ENCODE data around the gene PDE6C. TPM values are rescaled to one million over a fixed set of nuclear protein-coding genes. Genes with fewer than 3 reads are reported as not detected.

The PDE6C gene
- total RNA-seq, 1 donor from 2014 or later, result not detected

DNA sequence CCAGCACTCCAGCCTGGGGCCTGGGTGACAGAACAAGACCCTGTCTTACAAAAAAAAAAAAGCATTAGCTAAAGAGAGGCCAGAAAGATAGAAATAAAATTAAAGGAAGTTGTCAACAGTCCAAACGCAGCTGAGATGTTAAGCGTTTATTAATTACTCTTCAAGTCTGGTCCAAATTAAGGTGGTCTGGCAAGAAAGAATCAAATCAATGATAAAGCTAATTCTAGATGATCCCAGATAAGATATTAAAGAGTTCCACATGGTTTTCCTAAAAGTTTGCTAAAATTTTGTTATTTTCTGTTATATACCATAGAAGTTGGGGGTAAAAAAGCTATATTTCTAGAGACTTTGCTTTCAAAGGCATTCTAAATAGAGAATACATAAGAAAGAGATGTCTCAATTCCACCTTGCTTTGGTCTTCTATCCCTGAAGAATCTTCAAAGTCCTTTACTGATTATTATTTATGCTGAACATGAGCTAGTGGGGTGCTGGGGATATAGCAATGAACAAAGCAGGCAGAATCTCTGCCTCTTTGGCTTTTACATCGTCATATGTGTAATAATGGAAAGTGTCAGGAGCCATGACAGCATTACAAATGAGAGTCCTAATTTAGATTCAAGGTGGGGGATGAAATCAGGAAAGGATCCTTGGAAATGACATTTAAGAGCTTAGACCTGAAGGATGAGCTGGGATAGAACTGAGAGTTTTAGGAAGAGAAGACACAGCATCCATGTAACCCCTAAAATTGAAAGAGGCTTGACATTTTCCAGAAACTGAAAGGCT is 66.7 kb downstream of the PDE6C start:
- H3K4me3 Mint-ChIP-seq, result no peak overlapping the region
- H3K4me1 Mint-ChIP-seq, result no peaks in the 10 kb centered on the region
- TF ChIP-seq EZH2 (IDR thresholded peaks at IDR 0.05) (no peak), EZH2phosphoT487 (IDR thresholded peaks at IDR 0.05) (no peak), CTCF (IDR thresholded peaks at IDR 0.05) (no peak)
- Histone ChIP-seq H2AFZ (replicated peaks) (no peak overlapping the region), H3K9me3 (ENCODE audit: low read depth) (no peaks in the 10 kb centered on the region), H3K4me1 (no peaks in the 10 kb centered on the region), H3K9ac (no peak overlapping the region), H3K27me3 (no peaks in the 10 kb centered on the region), H3F3A (ENCODE audit: low read depth) (peaks cover 3% of the 10 kb centered on the region), H4K20me1 (ENCODE audit: low read depth) (peaks cover 4% of the 10 kb centered on the region), H3K79me2 (ENCODE audit: low read depth) (no peaks in the 10 kb centered on the region), H3K4me3 (no peak overlapping the region), H3K27ac (no peak overlapping the region), H3K36me3 (peaks cover 9% of the 10 kb centered on the region), H3K4me2 (no peak overlapping the region)
- no peaks in the 10 kb centered on the region for H3K27me3 Mint-ChIP-seq (ENCODE audit: insufficient read depth, low read depth)
- no peak overlapping the region for H3K27ac Mint-ChIP-seq
- no peaks in the 10 kb centered on the region for H3K9me3 Mint-ChIP-seq
- no peaks in the 10 kb centered on the region for H3K36me3 Mint-ChIP-seq
- no peak for DNase-seq (ENCODE audit: low spot score)

GRCh38 chr10:93680412-93681047 is 68.2 kb downstream of the PDE6C start:
- Histone ChIP-seq H3K27me3 (no peaks in the 10 kb centered on the region), H3K36me3 (peaks cover 9% of the 10 kb centered on the region), H3K9ac (no peak overlapping the region), H3K27ac (no peak overlapping the region), H3F3A (ENCODE audit: low read depth) (peaks cover 7% of the 10 kb centered on the region), H3K4me2 (no peak overlapping the region), H3K4me3 (no peak overlapping the region), H3K4me1 (no peaks in the 10 kb centered on the region), H2AFZ (replicated peaks) (no peak overlapping the region), H3K79me2 (ENCODE audit: low read depth) (no peaks in the 10 kb centered on the region), H3K9me3 (ENCODE audit: low read depth) (no peaks in the 10 kb centered on the region), H4K20me1 (ENCODE audit: low read depth) (peaks cover 4% of the 10 kb centered on the region)
- TF ChIP-seq CTCF (IDR thresholded peaks at IDR 0.05) (peak; percentile 56), EZH2 (IDR thresholded peaks at IDR 0.05) (no peak)
- no peaks in the 10 kb centered on the region for H3K4me1 Mint-ChIP-seq
- no peaks in the 10 kb centered on the region for H3K36me3 Mint-ChIP-seq
- no peak overlapping the region for H3K4me3 Mint-ChIP-seq
- H3K27ac Mint-ChIP-seq, result no peak overlapping the region
- peak; percentile 34 for DNase-seq (ENCODE audit: low spot score)
- no peaks in the 10 kb centered on the region for H3K27me3 Mint-ChIP-seq (ENCODE audit: insufficient read depth, low read depth)
- H3K9me3 Mint-ChIP-seq, result no peaks in the 10 kb centered on the region

DNA sequence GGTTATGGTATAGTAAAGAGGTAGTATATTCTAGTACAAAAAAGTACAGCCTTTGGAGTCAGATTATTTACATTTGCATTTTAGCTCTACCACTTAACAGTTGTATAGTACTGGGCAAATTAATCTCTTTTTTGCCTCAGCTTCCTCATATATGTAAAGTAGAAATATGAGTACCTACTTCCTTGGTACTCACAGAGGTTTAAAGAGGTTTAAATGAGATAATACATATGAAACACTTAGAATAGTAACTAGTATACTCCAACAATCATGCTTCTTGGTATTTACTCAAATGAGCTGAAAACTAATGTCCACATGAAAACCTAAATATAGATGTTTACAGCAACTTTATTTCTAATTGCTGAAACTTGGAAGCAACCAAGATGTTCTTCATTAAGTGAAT is 75.4 kb downstream of the PDE6C start:
- no peak overlapping the region for H3K4me3 ChIP-seq
- no peak overlapping the region for H3K9ac ChIP-seq
- Mint-ChIP-seq H3K36me3 (peaks cover 1% of the 10 kb centered on the region), H3K27ac (no peak overlapping the region), H3K9me3 (no peaks in the 10 kb centered on the region), H3K4me3 (no peak overlapping the region), H3K27me3 (ENCODE audit: insufficient read depth, low read depth) (no peaks in the 10 kb centered on the region), H3K4me1 (no peaks in the 10 kb centered on the region)
- H3F3A ChIP-seq (ENCODE audit: low read depth), result peaks cover 7% of the 10 kb centered on the region
- no peaks in the 10 kb centered on the region for H3K79me2 ChIP-seq (ENCODE audit: low read depth)
- DNase-seq (ENCODE audit: low spot score), result no peak
- H3K4me2 ChIP-seq, result no peak overlapping the region
- TF ChIP-seq EZH2 (IDR thresholded peaks at IDR 0.05) (no peak), EZH2phosphoT487 (IDR thresholded peaks at IDR 0.05) (no peak), CTCF (IDR thresholded peaks at IDR 0.05) (no peak)
- peaks cover 4% of the 10 kb centered on the region for H4K20me1 ChIP-seq (ENCODE audit: low read depth)
- H3K36me3 ChIP-seq, result peaks cover 20% of the 10 kb centered on the region
- H3K27me3 ChIP-seq, result no peaks in the 10 kb centered on the region
- H2AFZ ChIP-seq (replicated peaks), result no peak overlapping the region
- no peaks in the 10 kb centered on the region for H3K4me1 ChIP-seq
- H3K27ac ChIP-seq, result no peak overlapping the region
- H3K9me3 ChIP-seq (ENCODE audit: low read depth), result no peaks in the 10 kb centered on the region
